ENCODE results near the gene ENPP7.

The ENPP7 gene

GRCh38 chr17:79737046-79737921 lies 6.5 kb downstream of the ENPP7 start:
- TF ChIP-seq, protein P1, sequence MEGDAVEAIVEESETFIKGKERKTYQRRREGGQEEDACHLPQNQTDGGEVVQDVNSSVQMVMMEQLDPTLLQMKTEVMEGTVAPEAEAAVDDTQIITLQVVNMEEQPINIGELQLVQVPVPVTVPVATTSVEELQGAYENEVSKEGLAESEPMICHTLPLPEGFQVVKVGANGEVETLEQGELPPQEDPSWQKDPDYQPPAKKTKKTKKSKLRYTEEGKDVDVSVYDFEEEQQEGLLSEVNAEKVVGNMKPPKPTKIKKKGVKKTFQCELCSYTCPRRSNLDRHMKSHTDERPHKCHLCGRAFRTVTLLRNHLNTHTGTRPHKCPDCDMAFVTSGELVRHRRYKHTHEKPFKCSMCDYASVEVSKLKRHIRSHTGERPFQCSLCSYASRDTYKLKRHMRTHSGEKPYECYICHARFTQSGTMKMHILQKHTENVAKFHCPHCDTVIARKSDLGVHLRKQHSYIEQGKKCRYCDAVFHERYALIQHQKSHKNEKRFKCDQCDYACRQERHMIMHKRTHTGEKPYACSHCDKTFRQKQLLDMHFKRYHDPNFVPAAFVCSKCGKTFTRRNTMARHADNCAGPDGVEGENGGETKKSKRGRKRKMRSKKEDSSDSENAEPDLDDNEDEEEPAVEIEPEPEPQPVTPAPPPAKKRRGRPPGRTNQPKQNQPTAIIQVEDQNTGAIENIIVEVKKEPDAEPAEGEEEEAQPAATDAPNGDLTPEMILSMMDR (conservative IDR thresholded peaks at IDR 0.05; ENCODE audit: low read depth), result no peak
- POLR2A ChIA-PET (ENCODE audit: low non-redundant PET), result no interaction called here
- DNase-seq (ENCODE audit: low spot score), result no peak
- CTCF ChIA-PET, result no interaction called here
- H3K27ac ChIP-seq, result no peak overlapping the region

- ChIA-PET POLR2A (ENCODE audit: low non-redundant PET) (no interaction called here), CTCF (no interaction called here)
- no peak for DNase-seq (ENCODE audit: low spot score)
- TF ChIP-seq, protein P1 (conservative IDR thresholded peaks at IDR 0.05; ENCODE audit: low read depth), result no peak
- no peak overlapping the region for H3K27ac ChIP-seq
Measured at GRCh38 chr17:79737922-79738578, 7.3 kb downstream of the ENPP7 start.

DNA sequence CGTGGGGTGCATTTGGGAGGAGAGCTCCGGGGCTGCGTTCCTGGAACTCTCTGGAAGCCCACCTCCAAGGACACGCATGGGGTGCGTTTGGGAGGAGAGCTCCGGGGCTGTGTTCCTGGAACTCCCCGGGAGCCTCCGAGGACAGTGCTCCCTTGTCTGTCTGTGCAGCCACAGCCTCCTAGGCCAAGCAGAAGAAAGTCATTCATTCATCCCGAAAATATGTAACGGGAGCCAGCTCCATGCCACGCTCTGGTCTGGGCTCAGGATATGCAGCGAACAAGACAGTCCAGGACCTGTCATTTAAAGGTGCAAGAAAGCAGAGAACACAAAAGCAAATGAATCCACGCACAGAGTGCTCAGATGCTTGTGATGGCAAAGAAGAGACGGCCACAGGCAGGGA lies 7.9 kb downstream of the ENPP7 start:
- POLR2A ChIA-PET (ENCODE audit: low non-redundant PET), result no interaction called here
- CTCF ChIA-PET, result no interaction called here
- TF ChIP-seq, protein P1 (conservative IDR thresholded peaks at IDR 0.05; ENCODE audit: low read depth), result no peak

GRCh38 chr17:79739148-79740062 lies 8.7 kb downstream of the ENPP7 start:
- POLR2A ChIA-PET (ENCODE audit: low non-redundant PET), result interaction anchor here (0.6 kb wide), 1 partner anchor 264 kb away, joined by 4 read pairs; no protein-coding TSS in a partner anchor
- CTCF ChIA-PET, result interaction anchor here (0.5 to 1.1 kb wide), 3 partner anchors 37 to 343 kb away, joined by 3 to 4 read pairs (median 3); no protein-coding TSS in a partner anchor
- TF ChIP-seq, protein P1 (conservative IDR thresholded peaks at IDR 0.05; ENCODE audit: low read depth), result no peak
- no peak for DNase-seq (ENCODE audit: low spot score)
- H3K27ac ChIP-seq, result no peak overlapping the region

More for the DNA sequence above, 7.9 kb downstream of the ENPP7 start:
- no peak overlapping the region for H3K27ac ChIP-seq
- DNase-seq (ENCODE audit: low spot score), result no peak

GRCh38 chr17:79740413-79740812 lies 9.7 kb downstream of the ENPP7 start:
- CTCF ChIA-PET, result interaction anchor here (0.5 to 1.1 kb wide), 3 partner anchors 35 to 126 kb away, joined by 3 read pairs; no protein-coding TSS in a partner anchor
- no peak for DNase-seq (ENCODE audit: low spot score)
- POLR2A ChIA-PET (ENCODE audit: low non-redundant PET), result no interaction called here
- TF ChIP-seq, protein P1 (conservative IDR thresholded peaks at IDR 0.05; ENCODE audit: low read depth), result no peak
- H3K27ac ChIP-seq, result no peak overlapping the region

GRCh38 chr17:79741401-79741750 lies 10.6 kb downstream of the ENPP7 start:
- TF ChIP-seq, protein P1 (conservative IDR thresholded peaks at IDR 0.05; ENCODE audit: low read depth), result no peak

More at GRCh38 chr17:79741401-79741750, 10.6 kb downstream of the ENPP7 start:
- DNase-seq (ENCODE audit: low spot score), result no peak
- no peak overlapping the region for H3K27ac ChIP-seq
- CTCF ChIA-PET, result interaction anchor here (0.6 to 1.3 kb wide), 9 partner anchors 10 to 563 kb away, joined by 3 to 7 read pairs (median 3); partner anchors contain the start of gene CBX8
- POLR2A ChIA-PET (ENCODE audit: low non-redundant PET), result no interaction called here
